ENCODE results near the gene CTNND2. TPM values are rescaled to one million over a fixed set of nuclear protein-coding genes. Genes with fewer than 3 reads are reported as not detected.

Gene CTNND2
- total and polyA plus RNA-seq, 10 of the 15 experiments (the other 5 are each of a cell fraction or from before 2014, with no cell fraction given) = 0.02 to 0.16 (median 0.04) TPM; not detected in 7

DNA sequence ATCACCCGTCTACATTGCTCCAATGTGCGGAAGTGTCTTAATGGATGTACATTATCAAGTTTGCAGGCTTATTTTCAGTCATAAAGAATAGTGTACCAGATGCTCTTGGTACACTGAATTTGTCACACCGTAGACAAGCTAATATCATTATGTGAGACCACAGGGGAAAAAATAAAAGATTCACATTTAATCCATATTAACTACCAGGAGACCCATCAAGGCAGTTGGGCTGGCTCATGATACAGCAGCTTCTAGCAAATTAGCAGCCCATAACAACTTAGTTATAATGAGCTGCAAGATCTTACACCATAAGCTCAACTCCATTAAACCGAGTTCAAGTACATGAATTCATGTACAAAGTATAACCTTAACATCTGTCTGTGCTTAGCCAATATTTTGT lies 324.9 kb downstream of the CTNND2 start:
- H3K4me3 ChIP-seq = no peak overlapping the region
- no peaks in the 10 kb centered on the region for H4K20me1 ChIP-seq (ENCODE audit: control insufficient read depth, insufficient read depth)
- RAD21 ChIA-PET (ENCODE audit: unreplicated experiment) = no interaction called here
- no peak for TF ChIP-seq POLR2AphosphoS2 (IDR thresholded peaks at IDR 0.05; ENCODE audit: low read depth, low read length)
- TF ChIP-seq HDGF (IDR thresholded peaks at IDR 0.05) = no peak
- no peak overlapping the region for H3K27ac ChIP-seq (ENCODE audit: control insufficient read depth, insufficient read depth)
- no TSS peak for BruUV-seq (replicated peaks)
- in situ Hi-C loops (cut with MboI) = no loop called here
- H3K9ac ChIP-seq (ENCODE audit: control insufficient read depth, insufficient read depth, low read length) = no peak overlapping the region
- intact Hi-C loops (cut with micrococcal nuclease; ENCODE audit: unreplicated experiment) = no loop called here
- ATAC-seq (no peak), DNase-seq (ENCODE audit: low read depth, low spot score) (no peak), FAIRE-seq (no peak)
- no peaks in the 10 kb centered on the region for H3K79me2 ChIP-seq (ENCODE audit: control insufficient read depth, insufficient read depth, low read length)
- WGBS (ENCODE audit: insufficient coverage, insufficient replicate concordance, low lambda C conversion rate, missing lambda C conversion rate) = 12% methylated on average over 4 of the region's 4 CpGs
- H2AFZ ChIP-seq (ENCODE audit: control insufficient read depth, low read depth, low read length) = no peak overlapping the region
- H3K4me2 ChIP-seq (ENCODE audit: control insufficient read depth, insufficient read depth) = no peak overlapping the region
- POLR2A ChIA-PET = no interaction called here
- H3K4me1 ChIP-seq (ENCODE audit: control insufficient read depth, insufficient read depth, low read length) = no peaks in the 10 kb centered on the region
- CTCF ChIA-PET = no interaction called here
- no peaks in the 10 kb centered on the region; a peak in 1 of 4 replicates for H3K27me3 ChIP-seq (replicated peaks in 1 of 2; ENCODE audit: control insufficient read depth in 2 of 2, insufficient read depth in 2 of 2, low read length in 1 of 2)
- SMC1A ChIA-PET (ENCODE audit: uncharacterized antibody, unreplicated experiment) = no interaction called here
- H3K36me3 ChIP-seq (ENCODE audit: control insufficient read depth in 2 of 2, insufficient read depth in 2 of 2, low read length in 1 of 2) = no peaks in the 10 kb centered on the region
- no peaks in the 10 kb centered on the region for H3K9me3 ChIP-seq (replicated peaks; ENCODE audit: control insufficient read depth, insufficient read depth, low read length)

DNA sequence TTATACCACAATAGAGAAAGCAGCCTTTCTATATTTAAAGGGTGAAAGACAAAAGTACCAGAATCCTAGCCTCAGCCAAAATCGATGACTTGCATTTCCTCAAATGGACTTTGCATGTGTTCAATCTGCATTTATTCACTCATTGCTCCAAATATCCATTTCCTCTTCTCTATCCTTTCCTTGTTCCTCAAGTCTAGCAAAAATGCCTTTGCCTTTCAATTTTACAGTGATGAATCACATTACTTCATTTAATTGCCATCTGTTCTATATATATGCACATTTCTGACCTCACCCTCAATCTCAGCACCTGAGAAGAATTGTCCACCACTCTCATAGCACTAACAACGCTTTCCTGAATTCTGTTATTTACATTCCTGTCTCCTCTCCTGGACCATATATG lies 329.5 kb downstream of the CTNND2 start:
- RAD21 ChIA-PET (ENCODE audit: unreplicated experiment) = no interaction called here
- ATAC-seq = no peak
- H2AFZ ChIP-seq (ENCODE audit: control insufficient read depth, low read depth, low read length) = no peak overlapping the region

More for the DNA sequence above, 329.5 kb downstream of the CTNND2 start:
- no TSS peak for BruUV-seq (replicated peaks)
- ChIA-PET SMC1A (ENCODE audit: uncharacterized antibody, unreplicated experiment) (no interaction called here), POLR2A (no interaction called here), CTCF (no interaction called here)
- no peak overlapping the region for H3K27ac ChIP-seq (ENCODE audit: control insufficient read depth, insufficient read depth)
- no peak overlapping the region for H3K4me2 ChIP-seq (ENCODE audit: control insufficient read depth, insufficient read depth)
- FAIRE-seq (no peak), DNase-seq (ENCODE audit: low read depth, low spot score) (no peak)
- H3K27me3 ChIP-seq (replicated peaks in 1 of 2; ENCODE audit: control insufficient read depth in 2 of 2, insufficient read depth in 2 of 2, low read length in 1 of 2) = no peaks in the 10 kb centered on the region
- H3K4me1 ChIP-seq (ENCODE audit: control insufficient read depth, insufficient read depth, low read length) = no peaks in the 10 kb centered on the region
- H4K20me1 ChIP-seq (ENCODE audit: control insufficient read depth, insufficient read depth) = no peaks in the 10 kb centered on the region
- WGBS (ENCODE audit: insufficient coverage, insufficient replicate concordance, low lambda C conversion rate, missing lambda C conversion rate) = 3% methylated on average over 2 of the region's 2 CpGs
- no peaks in the 10 kb centered on the region for H3K79me2 ChIP-seq (ENCODE audit: control insufficient read depth, insufficient read depth, low read length)
- TF ChIP-seq ZNF384 (IDR thresholded peaks at IDR 0.05; ENCODE audit: borderline replicate concordance, low read depth, low read length) = no peak
- TF ChIP-seq, protein P1, sequence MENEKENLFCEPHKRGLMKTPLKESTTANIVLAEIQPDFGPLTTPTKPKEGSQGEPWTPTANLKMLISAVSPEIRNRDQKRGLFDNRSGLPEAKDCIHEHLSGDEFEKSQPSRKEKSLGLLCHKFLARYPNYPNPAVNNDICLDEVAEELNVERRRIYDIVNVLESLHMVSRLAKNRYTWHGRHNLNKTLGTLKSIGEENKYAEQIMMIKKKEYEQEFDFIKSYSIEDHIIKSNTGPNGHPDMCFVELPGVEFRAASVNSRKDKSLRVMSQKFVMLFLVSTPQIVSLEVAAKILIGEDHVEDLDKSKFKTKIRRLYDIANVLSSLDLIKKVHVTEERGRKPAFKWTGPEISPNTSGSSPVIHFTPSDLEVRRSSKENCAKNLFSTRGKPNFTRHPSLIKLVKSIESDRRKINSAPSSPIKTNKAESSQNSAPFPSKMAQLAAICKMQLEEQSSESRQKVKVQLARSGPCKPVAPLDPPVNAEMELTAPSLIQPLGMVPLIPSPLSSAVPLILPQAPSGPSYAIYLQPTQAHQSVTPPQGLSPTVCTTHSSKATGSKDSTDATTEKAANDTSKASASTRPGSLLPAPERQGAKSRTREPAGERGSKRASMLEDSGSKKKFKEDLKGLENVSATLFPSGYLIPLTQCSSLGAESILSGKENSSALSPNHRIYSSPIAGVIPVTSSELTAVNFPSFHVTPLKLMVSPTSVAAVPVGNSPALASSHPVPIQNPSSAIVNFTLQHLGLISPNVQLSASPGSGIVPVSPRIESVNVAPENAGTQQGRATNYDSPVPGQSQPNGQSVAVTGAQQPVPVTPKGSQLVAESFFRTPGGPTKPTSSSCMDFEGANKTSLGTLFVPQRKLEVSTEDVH (IDR thresholded peaks at IDR 0.05; ENCODE audit: low read depth, partially characterized antibody) = no peak
- TF ChIP-seq, protein P2, sequence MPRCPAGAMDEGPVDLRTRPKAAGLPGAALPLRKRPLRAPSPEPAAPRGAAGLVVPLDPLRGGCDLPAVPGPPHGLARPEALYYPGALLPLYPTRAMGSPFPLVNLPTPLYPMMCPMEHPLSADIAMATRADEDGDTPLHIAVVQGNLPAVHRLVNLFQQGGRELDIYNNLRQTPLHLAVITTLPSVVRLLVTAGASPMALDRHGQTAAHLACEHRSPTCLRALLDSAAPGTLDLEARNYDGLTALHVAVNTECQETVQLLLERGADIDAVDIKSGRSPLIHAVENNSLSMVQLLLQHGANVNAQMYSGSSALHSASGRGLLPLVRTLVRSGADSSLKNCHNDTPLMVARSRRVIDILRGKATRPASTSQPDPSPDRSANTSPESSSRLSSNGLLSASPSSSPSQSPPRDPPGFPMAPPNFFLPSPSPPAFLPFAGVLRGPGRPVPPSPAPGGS (IDR thresholded peaks at IDR 0.05; ENCODE audit: borderline replicate concordance, insufficient read depth, low read depth, low read length, poor library complexity, severe bottlenecking) = no peak
- no peak for TF ChIP-seq DPF2 (IDR thresholded peaks at IDR 0.05)
- TF ChIP-seq NFXL1 (IDR thresholded peaks at IDR 0.05; ENCODE audit: borderline replicate concordance) = no peak
- no peak for TF ChIP-seq MTA2 (IDR thresholded peaks at IDR 0.05; ENCODE audit: low read depth)
- TF ChIP-seq, protein P3, sequence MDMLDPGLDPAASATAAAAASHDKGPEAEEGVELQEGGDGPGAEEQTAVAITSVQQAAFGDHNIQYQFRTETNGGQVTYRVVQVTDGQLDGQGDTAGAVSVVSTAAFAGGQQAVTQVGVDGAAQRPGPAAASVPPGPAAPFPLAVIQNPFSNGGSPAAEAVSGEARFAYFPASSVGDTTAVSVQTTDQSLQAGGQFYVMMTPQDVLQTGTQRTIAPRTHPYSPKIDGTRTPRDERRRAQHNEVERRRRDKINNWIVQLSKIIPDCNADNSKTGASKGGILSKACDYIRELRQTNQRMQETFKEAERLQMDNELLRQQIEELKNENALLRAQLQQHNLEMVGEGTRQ (IDR thresholded peaks at IDR 0.05; ENCODE audit: borderline replicate concordance, low read depth, low read length) = no peak
- TF ChIP-seq, protein P4, sequence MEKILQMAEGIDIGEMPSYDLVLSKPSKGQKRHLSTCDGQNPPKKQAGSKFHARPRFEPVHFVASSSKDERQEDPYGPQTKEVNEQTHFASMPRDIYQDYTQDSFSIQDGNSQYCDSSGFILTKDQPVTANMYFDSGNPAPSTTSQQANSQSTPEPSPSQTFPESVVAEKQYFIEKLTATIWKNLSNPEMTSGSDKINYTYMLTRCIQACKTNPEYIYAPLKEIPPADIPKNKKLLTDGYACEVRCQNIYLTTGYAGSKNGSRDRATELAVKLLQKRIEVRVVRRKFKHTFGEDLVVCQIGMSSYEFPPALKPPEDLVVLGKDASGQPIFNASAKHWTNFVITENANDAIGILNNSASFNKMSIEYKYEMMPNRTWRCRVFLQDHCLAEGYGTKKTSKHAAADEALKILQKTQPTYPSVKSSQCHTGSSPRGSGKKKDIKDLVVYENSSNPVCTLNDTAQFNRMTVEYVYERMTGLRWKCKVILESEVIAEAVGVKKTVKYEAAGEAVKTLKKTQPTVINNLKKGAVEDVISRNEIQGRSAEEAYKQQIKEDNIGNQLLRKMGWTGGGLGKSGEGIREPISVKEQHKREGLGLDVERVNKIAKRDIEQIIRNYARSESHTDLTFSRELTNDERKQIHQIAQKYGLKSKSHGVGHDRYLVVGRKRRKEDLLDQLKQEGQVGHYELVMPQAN (conservative IDR thresholded peaks at IDR 0.05) = no peak
- H3K9me3 ChIP-seq (replicated peaks; ENCODE audit: control insufficient read depth, insufficient read depth, low read length) = no peaks in the 10 kb centered on the region
- intact Hi-C loops (cut with micrococcal nuclease; ENCODE audit: unreplicated experiment) (no loop called here), in situ Hi-C loops (cut with MboI) (no loop called here)
- H3K9ac ChIP-seq (ENCODE audit: control insufficient read depth, insufficient read depth, low read length) = no peak overlapping the region
- no peak overlapping the region for H3K4me3 ChIP-seq
- no peaks in the 10 kb centered on the region for H3K36me3 ChIP-seq (ENCODE audit: control insufficient read depth in 2 of 2, insufficient read depth in 2 of 2, low read length in 1 of 2)

All from GM12878 (cell line).